HG03520 (cell line): ENCODE data around the gene TNFRSF18.
"Not testable (repeated sequence)": the region's sequence is repeated elsewhere in the genome, so short reads cannot be mapped to it uniquely, and the experiment has no call there.

Experiments used
- ATAC-seq: cut with Tn5 transposase; IDR thresholded peaks from one replicate; pipeline ENCODE4 v1.9.1; 2021; ENCODE audit warnings: mild to moderate bottlenecking, moderate library complexity; ENCODE audit not compliant: unreplicated experiment

The TNFRSF18 gene

DNA sequence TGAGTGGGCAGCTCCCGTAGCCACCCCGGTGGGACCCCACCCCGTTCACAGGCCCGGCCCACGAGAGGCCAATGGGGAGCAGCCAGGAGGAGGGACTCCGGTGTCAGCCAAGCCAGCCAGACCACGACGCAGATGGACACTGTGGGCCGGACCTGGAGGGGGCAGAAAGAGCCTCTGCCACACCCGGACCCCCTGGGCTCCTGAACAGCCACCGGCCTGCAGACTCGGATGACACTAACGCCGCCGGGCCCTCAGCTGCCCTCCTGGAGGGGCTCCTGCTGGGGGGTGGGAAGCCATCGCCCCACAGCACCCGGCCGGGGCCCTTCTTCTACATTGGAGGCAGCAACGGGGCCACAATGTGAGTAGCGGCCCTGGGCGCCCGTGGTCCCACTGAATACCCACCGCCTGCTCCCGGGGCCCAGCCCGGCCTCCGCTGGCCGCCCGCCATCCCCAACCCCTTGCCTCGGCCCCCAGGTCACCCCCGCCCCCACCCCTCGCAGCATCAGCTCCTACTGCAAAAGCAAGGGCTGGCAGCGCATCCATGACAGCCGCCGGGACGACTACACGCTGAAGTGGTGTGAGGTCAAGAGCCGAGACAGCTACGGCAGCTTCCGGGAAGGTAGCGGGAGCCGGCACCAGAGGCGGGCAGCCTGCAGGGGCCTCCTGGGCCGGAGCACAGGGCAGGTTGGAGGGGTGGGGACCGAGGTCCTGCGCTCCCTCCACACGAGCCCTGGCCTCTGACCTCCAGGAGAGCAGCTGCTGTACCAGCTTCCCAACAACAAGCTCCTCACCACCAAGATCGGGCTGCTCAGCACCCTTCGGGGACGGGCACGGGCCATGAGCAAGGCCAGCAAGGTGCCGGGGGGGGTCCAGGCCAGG lies 26.2 kb downstream of the TNFRSF18 start:
- no peak for ATAC-seq

GRCh38 chr1:1179346-1179982 lies 26.9 kb downstream of the TNFRSF18 start:
- ATAC-seq, result no peak

GRCh38 chr1:1178794-1179331 lies 27.5 kb downstream of the TNFRSF18 start:
- ATAC-seq, result no peak

GRCh38 chr1:1177452-1178206 lies 28.8 kb downstream of the TNFRSF18 start:
- ATAC-seq, result no peak

DNA sequence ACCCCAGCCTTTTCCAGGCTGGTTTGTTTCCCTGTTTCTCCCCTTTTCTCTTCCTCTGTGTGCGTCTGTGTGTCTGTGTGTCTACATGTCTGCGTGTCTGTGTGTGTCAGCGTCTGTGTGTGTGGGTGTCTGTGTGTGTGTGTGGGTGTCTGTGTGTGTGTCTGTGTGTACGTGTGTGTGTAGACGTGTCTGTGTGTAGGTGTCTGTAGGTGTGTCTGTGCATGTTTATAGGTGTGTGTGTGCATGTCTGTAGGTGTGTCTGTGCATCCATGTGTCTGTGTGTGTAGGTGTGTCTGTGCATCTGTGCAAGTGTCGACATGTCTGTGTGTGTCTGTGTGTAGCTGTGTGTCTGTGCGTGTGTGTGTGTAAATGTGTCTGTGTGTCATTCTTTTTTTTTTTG lies 29.5 kb downstream of the TNFRSF18 start:
- ATAC-seq, result no peak

GRCh38 chr1:1176063-1176761 lies 30.2 kb downstream of the TNFRSF18 start:
- not testable (repeated sequence) for ATAC-seq

DNA sequence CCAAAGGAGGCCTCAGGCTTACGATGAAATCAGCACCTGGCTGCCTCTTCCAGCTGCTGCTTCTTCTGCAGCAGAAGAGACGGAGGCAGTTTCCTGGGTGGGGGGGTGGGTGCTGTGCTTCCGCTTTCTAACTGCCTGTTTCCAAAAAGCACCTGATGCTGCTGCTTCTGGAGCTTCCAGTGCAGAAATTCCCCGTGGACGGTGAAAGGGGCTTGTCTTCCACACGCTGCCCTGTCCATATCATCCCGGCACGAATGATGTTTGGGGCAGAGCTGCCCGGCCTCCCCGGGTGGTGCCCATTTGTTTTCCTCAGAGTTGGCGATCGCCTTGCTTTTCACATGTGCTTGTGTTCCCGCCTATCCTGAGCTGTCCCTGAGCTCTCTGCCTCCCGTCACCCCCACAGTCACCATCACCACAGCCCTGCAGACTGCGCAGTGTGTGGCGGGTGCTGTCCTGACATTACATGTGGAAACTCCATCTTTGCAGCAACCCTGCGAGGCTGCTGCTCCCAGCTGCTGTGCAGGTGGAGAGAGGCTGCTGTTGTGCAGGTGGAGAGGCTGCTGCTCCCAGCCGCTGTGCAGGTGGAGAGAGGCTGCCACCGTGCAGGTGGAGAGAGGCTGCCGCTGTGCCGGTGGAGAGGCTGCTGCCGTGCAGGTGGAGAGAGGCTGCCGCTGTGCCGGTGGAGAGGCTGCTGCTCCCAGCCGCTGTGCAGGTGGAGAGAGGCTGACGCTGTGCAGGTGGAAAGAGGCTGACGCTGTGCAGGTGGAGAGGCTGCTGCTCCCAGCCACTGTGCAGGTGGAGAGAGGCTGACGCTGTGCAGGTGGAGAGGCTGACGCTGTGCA lies 30.9 kb downstream of the TNFRSF18 start:
- no peak for ATAC-seq

GRCh38 chr1:1173793-1174415 lies 32.5 kb downstream of the TNFRSF18 start, which contains the start of gene TTLL10:
TSS of gene TTLL10 (plus strand) at chr1:1173880. CDS start at chr1:1179216, 5,336 bp downstream.
- no peak for ATAC-seq

- no peak for ATAC-seq
These were observed 33.2 kb downstream of the TNFRSF18 start for GRCh38 chr1:1173061-1173792.

- ATAC-seq, result no peak
These were observed 34.6 kb downstream of the TNFRSF18 start for GRCh38 chr1:1171546-1172340.

DNA sequence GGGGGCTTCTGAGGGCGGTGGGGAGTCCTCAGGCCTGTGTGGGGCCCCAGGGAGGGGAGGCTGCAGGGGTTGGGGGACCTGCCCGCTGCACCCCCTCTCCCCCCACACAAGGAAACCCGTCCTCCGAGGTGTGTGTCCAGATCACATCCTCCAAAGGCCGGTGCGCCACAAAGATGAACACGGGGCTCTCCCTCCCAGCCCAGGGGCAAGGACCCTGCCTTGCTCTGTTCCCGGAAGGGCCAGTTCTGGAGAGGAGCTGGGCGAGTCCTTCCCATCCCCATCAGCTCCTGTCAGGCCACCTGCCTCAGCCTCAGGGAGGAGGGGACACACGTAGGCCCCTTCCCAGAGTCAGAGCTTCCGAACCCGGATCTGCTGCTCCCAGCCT lies 35.2 kb downstream of the TNFRSF18 start:
- no peak for ATAC-seq

- ATAC-seq, result no peak
These were observed 35.9 kb downstream of the TNFRSF18 start for GRCh38 chr1:1170215-1171091.

GRCh38 chr1:1169429-1170214 lies 36.8 kb downstream of the TNFRSF18 start:
- no peak for ATAC-seq

GRCh38 chr1:1168451-1169411 lies 37.7 kb downstream of the TNFRSF18 start:
- no peak for ATAC-seq
